Measurements from ENCODE around the gene AFG3L2. TPM values are rescaled to one million over a fixed set of nuclear protein-coding genes. Genes with fewer than 3 reads are reported as not detected.

Gene AFG3L2
- total and polyA plus RNA-seq, 2 of the 13 experiments (the other 11 are each of a cell fraction or from before 2014, with no cell fraction given): 28.6 to 86.9 TPM

GRCh38 chr18:12318334-12318697 lies 58.7 kb downstream of the AFG3L2 start:
- no peaks in the 10 kb centered on the region for H4K20me1 ChIP-seq (ENCODE audit: insufficient read depth, low read length)
- intact Hi-C loops (cut with micrococcal nuclease; ENCODE audit: unreplicated experiment): no loop called here

More at GRCh38 chr18:12318334-12318697, 58.7 kb downstream of the AFG3L2 start:
- POLR2A ChIA-PET: interaction anchor here (1.2 kb wide), 1 partner anchor 39 kb away, joined by 3 read pairs; no protein-coding TSS in a partner anchor
- H3K36me3 ChIP-seq (replicated peaks in 1 of 2; ENCODE audit: control insufficient read depth in 1 of 2, insufficient read depth in 2 of 2, low read length in 2 of 2): peaks cover 0 to 3% of the 10 kb centered on the region in 2 experiments; a peak in 1 of 5 replicates
- CTCF ChIA-PET (ENCODE audit: low intra/inter-chr PET ratio, low total read pairs): no interaction called here
- no peak for TF ChIP-seq ZNF383 (CRISPR knock-in tag; IDR thresholded peaks at IDR 0.05; ENCODE audit: borderline replicate concordance)
- no peak for TF ChIP-seq EED (CRISPR knock-in tag; IDR thresholded peaks at IDR 0.05)
- TF ChIP-seq SMAD1 (CRISPR knock-in tag; IDR thresholded peaks at IDR 0.05; ENCODE audit: borderline replicate concordance, low read depth): no peak
- TF ChIP-seq RARG (CRISPR knock-in tag; IDR thresholded peaks at IDR 0.05; ENCODE audit: low read depth): no peak
- TF ChIP-seq ISL2 (CRISPR knock-in tag; IDR thresholded peaks at IDR 0.05): no peak
- no peak for TF ChIP-seq SRSF9 (IDR thresholded peaks at IDR 0.05; ENCODE audit: borderline replicate concordance, insufficient read depth, low read depth, low read length, poor library complexity, severe bottlenecking)
- TF ChIP-seq MYC (CRISPR knock-in tag; IDR thresholded peaks at IDR 0.05; ENCODE audit: borderline replicate concordance): no peak
- no peak for TF ChIP-seq ZFP1 (CRISPR knock-in tag; IDR thresholded peaks at IDR 0.05)
- no peak for TF ChIP-seq NFKB2 (CRISPR knock-in tag; IDR thresholded peaks at IDR 0.05; ENCODE audit: borderline replicate concordance)
- no peak for TF ChIP-seq KDM4B (CRISPR knock-in tag; IDR thresholded peaks at IDR 0.05)
- TF ChIP-seq PRDM10 (CRISPR knock-in tag; IDR thresholded peaks at IDR 0.05; ENCODE audit: low read depth): no peak
- H3K79me2 ChIP-seq (ENCODE audit: insufficient read depth, low read length): no peaks in the 10 kb centered on the region
- no peak for FAIRE-seq
- no TSS peak for BruUV-seq (replicated peaks)
- H3K4me1 ChIP-seq (ENCODE audit: insufficient read depth, low read length): no peaks in the 10 kb centered on the region
- no peak overlapping the region for H2AFZ ChIP-seq (ENCODE audit: low read length)
- in situ Hi-C loops (cut with HindIII; ENCODE audit: extremely low pct_ligation_motif_present, low pct_unique_long_range_greater_than_20kb): no loop called here
- no peaks in the 10 kb centered on the region for H3K27me3 ChIP-seq (ENCODE audit: control insufficient read depth in 1 of 2, insufficient read depth in 2 of 2, low read length in 2 of 2)
- H3K27ac ChIP-seq (ENCODE audit: extremely low read length, insufficient read depth, low read length): no peak overlapping the region
- H3K4me3 ChIP-seq (replicated peaks in 1 of 3; ENCODE audit: insufficient read depth in 1 of 3, low read depth in 2 of 3, low read length in 3 of 3): no peak overlapping the region
- no peaks in the 10 kb centered on the region for H3K9me3 ChIP-seq (ENCODE audit: low read length)
- H3K4me2 ChIP-seq (ENCODE audit: low read depth, low read length): no peak overlapping the region
- 67% methylated on average over 5 of the region's 5 CpGs for WGBS (ENCODE audit: low lambda C conversion rate)
- DNase-seq (ENCODE audit: low spot score): no peak
- peak; percentile 53 for ATAC-seq
- H3K9ac ChIP-seq (ENCODE audit: insufficient read depth, low read depth, low read length): no peak overlapping the region

Measured in HepG2 (cell line).